Neutrophil (primary cell): ENCODE data around the gene UBE4A.
A peak's percentile ranks its signal among the peaks of the same experiment; 100 is the strongest.

Experiments
- H3K27ac ChIP-seq: fragments of 200-600 bp; sonication (generic); 2 replicates; pipeline ENCODE4 v1.5.1; 2016; ENCODE audit warnings: mild to moderate bottlenecking, moderate library complexity
- H3K27me3 ChIP-seq: fragments of 200-600 bp; sonication (generic); 2 replicates; pipeline ENCODE4 v1.6.0; 2016; ENCODE audit warnings: mild to moderate bottlenecking
- H3K36me3 ChIP-seq: fragments of 200-600 bp; sonication (generic); 2 replicates; pipeline ENCODE4 v1.5.1; 2017
- H3K4me1 ChIP-seq, 2 experiments: fragments of 200-600 bp in 1 of 2; sonication (generic) in 1 of 2; 1 replicate in 1 of 2; 2 replicates in 1 of 2; pipeline versions ENCODE4 v1.5.1 to v1.6.1; 2013 to 2016; ENCODE audit warnings: low read depth in 1 of 2, low read length in 1 of 2, mild to moderate bottlenecking in 1 of 2, moderate library complexity in 1 of 2; ENCODE audit not compliant: control insufficient read depth in 1 of 2, insufficient read depth in 1 of 2
- H3K4me3 ChIP-seq, 2 experiments: fragments of 200-600 bp in 1 of 2; sonication (generic) in 1 of 2; 1 replicate in 1 of 2; 2 replicates in 1 of 2; pipeline ENCODE4 v1.5.1; 2013 to 2016; ENCODE audit warnings: low read depth in 1 of 2, low read length in 1 of 2, mild to moderate bottlenecking in 1 of 2, moderate library complexity in 1 of 2
- H3K9me3 ChIP-seq: fragments of 200-600 bp; sonication (generic); 2 replicates; pipeline ENCODE4 v1.5.1; 2016
- TF ChIP-seq, protein P1 (sequence below): fragments of 200-600 bp; sonication (generic); IDR thresholded peaks from 2 replicates; pipeline ENCODE4 v1.5.1; 2016; ENCODE audit warnings: antibody characterized with exemption

The UBE4A gene

DNA sequence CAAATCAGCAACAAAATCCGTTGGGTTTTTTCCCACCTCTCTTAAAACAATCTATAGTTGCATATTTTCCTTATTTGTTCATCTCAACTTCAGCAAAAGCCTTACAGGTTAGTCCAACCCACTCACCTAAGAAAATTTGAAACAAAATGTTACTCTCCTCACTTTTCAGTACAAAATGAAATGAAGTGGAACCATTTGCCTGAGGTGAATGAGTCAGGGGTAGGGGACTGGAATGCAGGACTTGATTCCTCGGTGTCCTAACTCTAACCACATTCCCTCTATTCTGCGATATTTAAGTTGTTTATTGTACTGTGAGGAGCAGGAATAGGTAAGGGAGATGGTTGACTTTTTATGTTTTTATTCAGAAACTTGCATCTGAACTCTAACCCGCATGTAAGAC, 58.4 kb downstream of the UBE4A start:
- peaks cover 6 to 11% of the 10 kb centered on the region in 2 experiments for H3K4me1 ChIP-seq
- H3K36me3 ChIP-seq = peaks cover 6% of the 10 kb centered on the region
- no peaks in the 10 kb centered on the region for H3K9me3 ChIP-seq
- no peaks in the 10 kb centered on the region for H3K27me3 ChIP-seq
- TF ChIP-seq, protein P1, sequence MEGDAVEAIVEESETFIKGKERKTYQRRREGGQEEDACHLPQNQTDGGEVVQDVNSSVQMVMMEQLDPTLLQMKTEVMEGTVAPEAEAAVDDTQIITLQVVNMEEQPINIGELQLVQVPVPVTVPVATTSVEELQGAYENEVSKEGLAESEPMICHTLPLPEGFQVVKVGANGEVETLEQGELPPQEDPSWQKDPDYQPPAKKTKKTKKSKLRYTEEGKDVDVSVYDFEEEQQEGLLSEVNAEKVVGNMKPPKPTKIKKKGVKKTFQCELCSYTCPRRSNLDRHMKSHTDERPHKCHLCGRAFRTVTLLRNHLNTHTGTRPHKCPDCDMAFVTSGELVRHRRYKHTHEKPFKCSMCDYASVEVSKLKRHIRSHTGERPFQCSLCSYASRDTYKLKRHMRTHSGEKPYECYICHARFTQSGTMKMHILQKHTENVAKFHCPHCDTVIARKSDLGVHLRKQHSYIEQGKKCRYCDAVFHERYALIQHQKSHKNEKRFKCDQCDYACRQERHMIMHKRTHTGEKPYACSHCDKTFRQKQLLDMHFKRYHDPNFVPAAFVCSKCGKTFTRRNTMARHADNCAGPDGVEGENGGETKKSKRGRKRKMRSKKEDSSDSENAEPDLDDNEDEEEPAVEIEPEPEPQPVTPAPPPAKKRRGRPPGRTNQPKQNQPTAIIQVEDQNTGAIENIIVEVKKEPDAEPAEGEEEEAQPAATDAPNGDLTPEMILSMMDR = no peak
- no peak overlapping the region for H3K27ac ChIP-seq
- H3K4me3 ChIP-seq = no peak overlapping the region

DNA sequence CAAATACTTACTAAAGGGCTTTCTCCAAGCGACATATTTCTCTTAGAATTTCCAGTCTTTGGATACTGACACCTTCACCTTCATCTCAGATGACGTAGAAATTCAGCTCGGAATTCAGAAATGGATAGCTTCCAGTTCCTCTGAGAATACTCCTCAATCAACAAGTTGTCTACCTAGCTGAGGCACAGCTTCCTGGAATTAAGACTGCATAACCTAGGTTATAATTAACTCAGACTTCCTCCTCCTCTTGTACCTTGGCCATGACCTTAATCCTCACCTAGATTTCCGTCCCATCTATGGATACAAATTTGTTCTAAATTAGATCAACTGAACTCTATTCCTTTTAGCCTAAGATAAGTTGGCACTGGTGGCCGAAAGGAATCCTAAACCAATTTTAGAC, 59.4 kb downstream of the UBE4A start:
- H3K4me3 ChIP-seq = no peak overlapping the region
- no peak overlapping the region for H3K27ac ChIP-seq
- TF ChIP-seq, protein P1 = no peak
- H3K4me1 ChIP-seq = peaks cover 6 to 11% of the 10 kb centered on the region in 2 experiments
- no peaks in the 10 kb centered on the region for H3K27me3 ChIP-seq
- H3K9me3 ChIP-seq = no peaks in the 10 kb centered on the region
- H3K36me3 ChIP-seq = peaks cover 2% of the 10 kb centered on the region

DNA sequence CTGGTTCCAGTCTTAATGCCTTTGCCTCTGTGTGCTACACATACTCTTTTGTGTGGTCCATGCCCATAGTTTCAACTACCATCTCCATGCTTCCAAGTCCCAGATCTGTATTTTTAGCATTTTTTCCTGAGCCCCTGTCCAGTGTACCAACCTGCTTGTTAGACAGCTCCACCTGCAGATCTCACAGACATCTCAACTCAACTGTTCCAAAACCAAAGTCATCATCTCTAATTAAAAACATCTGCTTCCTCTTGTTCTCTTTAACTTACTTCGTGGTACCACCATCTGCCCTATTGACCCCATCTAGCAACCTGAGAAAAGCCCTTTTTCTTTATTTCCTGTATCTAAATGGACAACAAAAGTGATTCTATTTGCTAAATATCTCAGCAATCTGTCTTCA, 68.3 kb downstream of the UBE4A start:
- TF ChIP-seq, protein P1 = no peak
- Histone ChIP-seq H3K4me1 (no peaks in the 10 kb centered on the region), H3K27ac (no peak overlapping the region)

DNA sequence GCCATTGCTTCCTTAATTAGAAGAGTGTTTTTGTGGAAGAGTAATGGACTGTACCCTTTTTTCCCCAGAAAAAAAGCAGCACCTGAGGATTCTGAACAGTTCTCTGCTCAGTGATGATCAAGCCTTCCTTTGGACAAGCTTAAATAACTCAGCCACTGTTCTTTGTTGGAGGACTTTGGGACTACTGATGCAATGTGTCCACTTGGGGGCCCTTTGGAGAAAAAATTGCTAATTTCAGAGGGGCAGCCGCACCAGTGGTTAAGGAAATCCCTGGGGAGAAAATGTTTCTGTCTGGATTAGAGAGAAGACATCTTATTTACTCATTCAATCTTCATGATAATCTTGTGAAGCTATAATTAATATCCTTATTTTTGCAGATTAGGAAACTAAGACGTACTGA, 71.6 kb downstream of the UBE4A start:
- H3K4me3 ChIP-seq = no peak overlapping the region
- H3K27me3 ChIP-seq = peaks cover 52% of the 10 kb centered on the region
- H3K36me3 ChIP-seq = no peaks in the 10 kb centered on the region
- TF ChIP-seq, protein P1 = no peak
- no peaks in the 10 kb centered on the region for H3K9me3 ChIP-seq
- H3K27ac ChIP-seq = no peak overlapping the region
- peaks cover 16 to 18% of the 10 kb centered on the region in 2 experiments for H3K4me1 ChIP-seq

More for the DNA sequence above, 68.3 kb downstream of the UBE4A start:
- Histone ChIP-seq H3K9me3 (no peaks in the 10 kb centered on the region), H3K36me3 (no peaks in the 10 kb centered on the region), H3K27me3 (peaks cover 34% of the 10 kb centered on the region), H3K4me3 (no peak overlapping the region)

DNA sequence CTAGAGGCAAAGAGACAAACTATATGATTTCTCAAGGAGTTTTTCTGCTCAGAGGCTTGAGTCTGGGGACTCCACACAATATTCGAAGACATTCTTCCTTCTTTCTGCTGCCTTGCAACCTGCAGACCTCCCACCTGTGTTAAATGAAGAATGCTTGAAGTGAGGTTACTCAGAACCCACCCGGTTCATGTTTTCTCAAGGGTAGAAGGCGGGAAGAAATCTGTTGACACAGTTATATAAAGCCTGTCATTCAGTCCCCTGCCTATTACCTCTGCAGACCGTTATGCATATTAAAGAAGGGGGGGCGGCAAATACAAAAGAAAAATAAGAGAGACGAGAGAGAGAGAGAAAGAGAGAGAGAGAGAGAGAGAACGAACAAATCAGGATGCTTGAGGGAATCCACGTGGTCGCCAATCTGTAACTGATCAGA, 74.7 kb downstream of the UBE4A start:
- TF ChIP-seq, protein P1 = no peak
- H3K36me3 ChIP-seq = no peaks in the 10 kb centered on the region
- H3K4me3 ChIP-seq = peak overlapping the region in 1 of 2 experiments; percentile 87
- no peak overlapping the region for H3K27ac ChIP-seq
- no peaks in the 10 kb centered on the region for H3K9me3 ChIP-seq
- H3K27me3 ChIP-seq = peaks cover 37% of the 10 kb centered on the region
- peaks cover 39 to 43% of the 10 kb centered on the region in 2 experiments for H3K4me1 ChIP-seq
